Gastroesophageal sphincter (tissue), 3 donors: ENCODE results near the gene TMEM108.

Experiments used
- POLR2A ChIP-seq, 2 donors: fragments of 450-650 bp; IDR thresholded peaks; one replicate each; pipeline ENCODE4 v1.6.1; 2017; ENCODE audit warnings: antibody characterized with exemption in 2 of 2, mild to moderate bottlenecking in 2 of 2, moderate library complexity in 1 of 2
- TF ChIP-seq, protein P1 (sequence below), 4 experiments: fragments of 200-600 bp in 2 of 4; fragments of 450-650 bp in 2 of 4; sonication (generic) in 1 of 4; IDR thresholded peaks; one replicate each; pipeline ENCODE4 v1.5.1; 2017 to 2019; ENCODE audit warnings: antibody characterized with exemption in 4 of 4, mild to moderate bottlenecking in 2 of 4, moderate library complexity in 2 of 4

DNA sequence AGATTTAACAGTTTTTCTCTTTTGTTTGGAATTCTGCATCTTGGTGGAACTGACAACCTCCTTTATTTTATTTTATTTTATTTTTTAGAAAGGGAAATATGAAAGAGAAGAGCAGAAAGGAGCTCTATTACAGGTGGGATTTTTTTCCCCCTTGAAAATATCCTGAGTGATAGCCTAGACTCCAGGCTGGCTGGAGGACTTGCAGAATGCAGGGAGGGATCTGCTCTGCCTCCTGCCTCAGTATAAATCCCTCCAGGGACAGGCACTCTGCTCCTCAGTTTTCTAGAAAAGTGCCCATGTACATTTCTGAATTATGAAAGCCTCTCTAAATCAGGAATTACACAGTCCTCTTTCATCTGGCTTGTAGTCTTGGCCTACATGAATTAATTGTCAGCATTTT is 173.7 kb downstream of the TMEM108 start:
- TF ChIP-seq, protein P1, sequence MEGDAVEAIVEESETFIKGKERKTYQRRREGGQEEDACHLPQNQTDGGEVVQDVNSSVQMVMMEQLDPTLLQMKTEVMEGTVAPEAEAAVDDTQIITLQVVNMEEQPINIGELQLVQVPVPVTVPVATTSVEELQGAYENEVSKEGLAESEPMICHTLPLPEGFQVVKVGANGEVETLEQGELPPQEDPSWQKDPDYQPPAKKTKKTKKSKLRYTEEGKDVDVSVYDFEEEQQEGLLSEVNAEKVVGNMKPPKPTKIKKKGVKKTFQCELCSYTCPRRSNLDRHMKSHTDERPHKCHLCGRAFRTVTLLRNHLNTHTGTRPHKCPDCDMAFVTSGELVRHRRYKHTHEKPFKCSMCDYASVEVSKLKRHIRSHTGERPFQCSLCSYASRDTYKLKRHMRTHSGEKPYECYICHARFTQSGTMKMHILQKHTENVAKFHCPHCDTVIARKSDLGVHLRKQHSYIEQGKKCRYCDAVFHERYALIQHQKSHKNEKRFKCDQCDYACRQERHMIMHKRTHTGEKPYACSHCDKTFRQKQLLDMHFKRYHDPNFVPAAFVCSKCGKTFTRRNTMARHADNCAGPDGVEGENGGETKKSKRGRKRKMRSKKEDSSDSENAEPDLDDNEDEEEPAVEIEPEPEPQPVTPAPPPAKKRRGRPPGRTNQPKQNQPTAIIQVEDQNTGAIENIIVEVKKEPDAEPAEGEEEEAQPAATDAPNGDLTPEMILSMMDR (IDR thresholded peaks at IDR 0.05) = no peak
- no peak for TF ChIP-seq POLR2A (IDR thresholded peaks at IDR 0.05)
